ENCODE results near the gene MAN2B2. TPM values are rescaled to one million over a fixed set of nuclear protein-coding genes. Genes with fewer than 3 reads are reported as not detected.
"Not testable (repeated sequence)": the region's sequence is repeated elsewhere in the genome, so short reads cannot be mapped to it uniquely, and the experiment has no call there.

Gene MAN2B2
- total RNA-seq, 2 experiments from 2014 or later, result 36.1 to 36.7 TPM

DNA sequence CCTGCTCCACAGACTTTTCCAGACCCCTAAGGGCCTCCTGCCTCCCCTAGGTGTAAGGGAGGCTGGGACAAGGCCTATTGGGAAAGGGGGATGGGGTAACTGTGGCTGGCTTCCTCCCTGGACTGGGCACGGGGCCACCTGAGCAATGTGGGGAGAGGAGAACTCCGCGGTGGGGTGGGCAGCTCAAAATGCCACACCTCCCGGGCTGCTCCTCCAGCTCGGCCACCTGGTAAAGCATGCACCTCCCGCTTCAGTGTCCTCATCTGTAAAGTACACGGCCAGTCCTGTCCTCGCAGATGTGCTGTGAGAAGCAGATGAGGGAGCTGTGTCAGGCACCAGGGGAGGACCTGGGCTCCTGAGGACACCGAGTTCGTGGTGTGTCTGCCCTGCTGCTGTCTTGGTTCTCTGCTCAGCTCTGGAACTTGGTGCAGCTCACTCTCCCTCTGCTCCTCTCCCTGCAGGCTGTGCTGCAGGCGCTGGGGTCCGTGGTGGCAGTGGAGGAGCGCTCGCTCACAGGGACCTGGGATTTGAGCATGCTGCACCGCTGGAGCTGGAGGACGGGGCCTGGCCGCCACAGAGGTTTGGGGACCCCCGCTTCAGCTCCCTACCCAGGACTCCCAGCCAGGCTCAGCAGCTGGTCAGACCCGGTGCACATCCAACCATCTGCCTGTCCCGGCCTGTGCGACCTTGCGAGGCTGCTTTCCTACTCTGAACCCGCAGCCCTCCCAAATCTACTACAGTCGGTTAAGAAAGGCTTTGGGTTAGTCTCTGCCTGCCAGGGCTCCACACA lies 44.7 kb downstream of the MAN2B2 start:
- H3K4me3 Mint-ChIP-seq, result no peak overlapping the region
- H3K27ac Mint-ChIP-seq, result no peak overlapping the region
- ChIA-PET POLR2A (no interaction called here), CTCF (interaction anchor here (0.6 to 1.1 kb wide), 3 partner anchors 28 to 124 kb away, joined by 3 read pairs; no protein-coding TSS in a partner anchor)
- no peaks in the 10 kb centered on the region for H3K27me3 Mint-ChIP-seq
- H3K4me1 Mint-ChIP-seq, result no peaks in the 10 kb centered on the region
- H3K9me3 Mint-ChIP-seq, result no peaks in the 10 kb centered on the region
- peaks cover 27% of the 10 kb centered on the region for H3K36me3 Mint-ChIP-seq (ENCODE audit: low read depth)
- no peak for DNase-seq

DNA sequence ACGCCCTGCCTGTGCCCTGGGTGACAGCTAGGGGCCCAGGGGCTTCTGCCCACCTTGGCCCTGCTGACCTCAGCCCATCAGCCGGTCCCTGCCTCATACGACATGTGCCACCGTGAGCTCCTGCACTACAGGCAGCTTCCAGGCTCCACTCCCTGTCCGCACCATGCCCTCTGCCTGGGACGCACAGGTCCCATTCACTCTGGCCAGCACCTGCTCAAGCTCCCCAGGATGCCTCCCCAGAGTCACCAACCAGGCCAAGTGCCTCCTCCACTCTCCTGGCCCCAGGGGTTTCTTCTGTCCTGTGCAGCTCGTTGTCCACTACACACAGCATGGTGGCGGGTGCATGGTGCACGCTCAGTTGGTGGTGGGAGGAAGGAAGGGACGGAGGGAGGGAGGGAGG lies 45.3 kb downstream of the MAN2B2 start:
- ChIA-PET POLR2A (no interaction called here), CTCF (interaction anchor here (1.1 kb wide), 1 partner anchor 27 kb away, joined by 3 read pairs; no protein-coding TSS in a partner anchor)
- no peaks in the 10 kb centered on the region for H3K4me1 Mint-ChIP-seq
- no peak for DNase-seq
- peaks cover 24% of the 10 kb centered on the region for H3K36me3 Mint-ChIP-seq (ENCODE audit: low read depth)
- H3K27ac Mint-ChIP-seq, result no peak overlapping the region
- no peak overlapping the region for H3K4me3 Mint-ChIP-seq
- no peaks in the 10 kb centered on the region for H3K9me3 Mint-ChIP-seq
- no peaks in the 10 kb centered on the region for H3K27me3 Mint-ChIP-seq

DNA sequence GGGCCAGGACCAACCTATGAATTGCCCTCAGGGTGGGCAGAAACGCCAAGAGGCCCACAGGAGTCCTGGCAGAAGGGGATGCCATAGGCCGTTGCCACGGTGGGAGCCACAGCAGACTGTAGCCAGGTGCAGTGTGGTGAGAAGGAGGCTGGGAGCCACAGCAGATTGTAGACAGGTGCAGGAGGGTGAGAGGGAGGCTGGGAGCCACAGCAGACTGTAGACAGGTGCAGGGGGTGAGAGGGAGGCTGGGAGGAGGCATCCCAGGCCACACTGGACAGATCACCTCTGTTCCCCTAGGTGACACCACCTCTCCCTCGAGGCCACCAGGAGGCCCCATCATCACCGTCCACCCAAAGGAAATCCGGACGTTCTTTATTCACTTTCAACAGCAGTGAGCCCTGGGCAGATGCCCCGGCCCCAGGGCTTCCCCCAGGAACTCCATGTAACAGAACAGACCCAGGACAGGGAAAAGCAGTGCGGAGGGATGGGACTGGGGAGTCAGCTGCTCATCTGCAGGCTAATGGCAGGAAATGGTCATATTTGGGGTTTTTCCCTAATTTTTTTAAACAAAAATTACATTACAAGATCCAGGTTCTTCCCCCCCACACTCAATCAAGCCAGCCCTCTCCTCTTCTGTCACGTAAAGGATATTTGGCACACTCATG lies 46.0 kb downstream of the MAN2B2 start:
- ChIA-PET POLR2A (no interaction called here), CTCF (interaction anchor here (1.1 kb wide), 1 partner anchor 26 kb away, joined by 3 read pairs; no protein-coding TSS in a partner anchor)
- no peak overlapping the region for H3K4me3 Mint-ChIP-seq
- DNase-seq, result no peak
- no peak overlapping the region for H3K27ac Mint-ChIP-seq
- H3K36me3 Mint-ChIP-seq (ENCODE audit: low read depth), result peaks cover 21% of the 10 kb centered on the region
- no peaks in the 10 kb centered on the region for H3K4me1 Mint-ChIP-seq
- H3K9me3 Mint-ChIP-seq, result no peaks in the 10 kb centered on the region
- no peaks in the 10 kb centered on the region for H3K27me3 Mint-ChIP-seq

DNA sequence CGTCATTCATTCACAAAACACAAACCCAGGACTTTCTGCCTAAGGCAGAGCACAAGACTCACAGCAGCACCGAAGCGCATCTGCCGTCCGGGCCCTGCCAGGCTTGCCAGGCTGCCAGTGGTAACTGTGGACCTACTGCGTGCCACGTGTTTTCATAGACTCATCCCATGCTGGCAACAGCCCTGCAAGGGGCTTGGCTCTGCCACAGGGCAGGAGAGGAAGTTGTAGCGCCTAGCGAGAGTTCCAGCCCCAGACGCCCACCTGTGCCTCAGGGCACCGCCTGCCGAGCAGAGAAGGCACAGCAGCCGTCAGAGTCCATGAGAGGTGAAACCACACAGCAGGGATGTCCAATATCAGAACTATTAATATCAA lies 46.6 kb downstream of the MAN2B2 start:
- POLR2A ChIA-PET, result no interaction called here
- peaks cover 16% of the 10 kb centered on the region for H3K36me3 Mint-ChIP-seq (ENCODE audit: low read depth)
- H3K4me3 Mint-ChIP-seq, result no peak overlapping the region
- DNase-seq, result no peak
- no peak overlapping the region for H3K27ac Mint-ChIP-seq
- no peaks in the 10 kb centered on the region for H3K27me3 Mint-ChIP-seq
- no peaks in the 10 kb centered on the region for H3K9me3 Mint-ChIP-seq
- H3K4me1 Mint-ChIP-seq, result no peaks in the 10 kb centered on the region
- CTCF ChIA-PET, result no interaction called here

DNA sequence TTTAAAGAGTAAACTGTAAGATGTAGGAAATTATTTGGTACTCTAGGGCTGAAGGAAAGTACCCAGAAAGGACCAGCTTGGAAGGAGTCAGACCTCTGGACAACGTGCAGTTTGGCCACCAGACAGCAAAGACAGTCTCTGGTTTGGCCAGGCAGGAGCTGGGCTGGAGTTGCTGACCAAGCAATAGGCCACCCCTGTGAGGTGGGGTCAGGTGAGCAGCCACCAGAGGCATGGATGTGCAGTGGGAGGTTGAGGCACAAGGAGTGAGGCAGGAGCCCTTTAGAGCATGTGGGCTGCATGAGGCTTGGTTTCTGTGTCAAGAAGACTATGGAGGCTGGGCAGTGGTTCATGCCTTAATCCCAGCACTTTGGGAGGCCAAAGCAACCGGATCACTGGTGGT lies 47.8 kb downstream of the MAN2B2 start:
- DNase-seq, result no peak
- Mint-ChIP-seq H3K36me3 (ENCODE audit: low read depth) (peaks cover 6% of the 10 kb centered on the region), H3K27ac (no peak overlapping the region), H3K4me3 (no peak overlapping the region), H3K9me3 (no peaks in the 10 kb centered on the region), H3K27me3 (no peaks in the 10 kb centered on the region), H3K4me1 (no peaks in the 10 kb centered on the region)
- POLR2A ChIA-PET, result interaction anchor here (0.6 kb wide), 1 partner anchor 165 kb away, joined by 5 read pairs; no protein-coding TSS in a partner anchor
- CTCF ChIA-PET, result no interaction called here

DNA sequence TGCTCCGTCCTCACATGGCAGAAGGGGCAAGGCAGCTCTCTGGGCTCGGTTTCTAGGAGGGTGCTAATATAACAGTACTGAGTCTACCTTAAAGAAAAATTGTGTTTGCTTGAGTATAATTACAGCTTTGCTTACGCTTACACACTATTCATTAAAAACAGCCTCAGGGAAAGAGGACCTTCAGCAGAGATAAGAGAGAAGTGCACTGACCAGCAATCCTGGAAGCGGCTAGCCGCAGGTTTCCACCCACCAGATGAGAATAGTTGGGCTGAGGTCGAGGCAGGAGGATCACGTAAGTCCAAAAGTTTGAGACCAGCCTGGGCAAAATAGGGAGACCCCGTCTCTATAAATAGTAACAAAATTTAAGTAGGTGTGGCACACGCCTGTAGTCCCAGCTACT lies 50.3 kb downstream of the MAN2B2 start:
- ChIA-PET POLR2A (no interaction called here), CTCF (interaction anchor here (1.5 kb wide), 1 partner anchor 10 kb away, joined by 3 read pairs; no protein-coding TSS in a partner anchor)
- H3K36me3 Mint-ChIP-seq (ENCODE audit: low read depth), result no peaks in the 10 kb centered on the region
- H3K9me3 Mint-ChIP-seq, result no peaks in the 10 kb centered on the region
- no peak for DNase-seq
- no peak overlapping the region for H3K4me3 Mint-ChIP-seq
- no peaks in the 10 kb centered on the region for H3K4me1 Mint-ChIP-seq
- no peak overlapping the region for H3K27ac Mint-ChIP-seq
- H3K27me3 Mint-ChIP-seq, result no peaks in the 10 kb centered on the region

DNA sequence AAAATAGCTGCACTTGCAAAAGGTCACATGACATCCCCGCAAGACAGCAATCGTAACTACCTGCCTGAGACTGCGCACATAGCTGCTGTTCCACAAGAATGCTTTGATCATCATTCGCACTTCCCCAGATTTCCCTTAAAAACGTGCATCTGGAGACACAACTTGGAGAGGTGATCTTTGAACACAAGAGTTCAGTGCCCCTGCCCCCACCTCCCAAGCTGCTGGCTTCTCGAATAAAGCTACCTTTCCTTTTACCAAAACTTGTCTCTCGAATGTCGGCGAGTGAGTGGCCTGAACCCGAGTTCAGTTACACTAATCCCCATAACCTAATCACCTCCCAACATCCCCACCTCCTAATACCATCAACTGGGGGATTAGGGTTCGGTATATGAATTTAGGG lies 51.1 kb downstream of the MAN2B2 start:
- DNase-seq, result no peak
- Mint-ChIP-seq H3K4me3 (no peak overlapping the region), H3K27ac (no peak overlapping the region), H3K4me1 (no peaks in the 10 kb centered on the region), H3K27me3 (no peaks in the 10 kb centered on the region), H3K36me3 (ENCODE audit: low read depth) (no peaks in the 10 kb centered on the region), H3K9me3 (no peaks in the 10 kb centered on the region)
- CTCF ChIA-PET, result interaction anchor here (1.5 kb wide), 1 partner anchor 11 kb away, joined by 3 read pairs; no protein-coding TSS in a partner anchor
- POLR2A ChIA-PET, result interaction anchor here (0.6 kb wide), 2 partner anchors 36 to 479 kb away, joined by 5 to 9 read pairs; no protein-coding TSS in a partner anchor

DNA sequence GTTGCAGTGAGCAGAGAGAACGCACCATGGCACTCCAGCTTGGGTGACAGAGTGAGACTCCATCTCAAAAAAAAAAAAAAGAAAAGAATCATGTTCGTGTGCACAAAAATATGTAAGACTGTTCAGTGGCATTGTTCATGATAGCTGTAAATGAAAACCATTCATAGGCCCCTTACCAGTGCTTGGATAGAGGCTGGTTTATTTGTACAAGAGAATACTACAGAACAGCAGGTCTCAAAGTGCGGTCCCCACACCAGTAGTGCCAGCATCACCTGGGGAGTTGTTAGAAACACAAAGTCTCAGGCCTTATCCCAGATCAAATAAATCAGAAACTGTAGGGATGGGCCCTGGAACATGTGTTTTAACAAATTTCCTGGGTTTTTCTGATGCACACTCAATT lies 52.8 kb downstream of the MAN2B2 start:
- H3K4me1 Mint-ChIP-seq, result no peaks in the 10 kb centered on the region
- H3K27me3 Mint-ChIP-seq, result no peaks in the 10 kb centered on the region
- H3K9me3 Mint-ChIP-seq, result no peaks in the 10 kb centered on the region
- no peaks in the 10 kb centered on the region for H3K36me3 Mint-ChIP-seq (ENCODE audit: low read depth)
- ChIA-PET POLR2A (no interaction called here), CTCF (no interaction called here)
- no peak for DNase-seq
- H3K4me3 Mint-ChIP-seq, result no peak overlapping the region
- no peak overlapping the region for H3K27ac Mint-ChIP-seq

DNA sequence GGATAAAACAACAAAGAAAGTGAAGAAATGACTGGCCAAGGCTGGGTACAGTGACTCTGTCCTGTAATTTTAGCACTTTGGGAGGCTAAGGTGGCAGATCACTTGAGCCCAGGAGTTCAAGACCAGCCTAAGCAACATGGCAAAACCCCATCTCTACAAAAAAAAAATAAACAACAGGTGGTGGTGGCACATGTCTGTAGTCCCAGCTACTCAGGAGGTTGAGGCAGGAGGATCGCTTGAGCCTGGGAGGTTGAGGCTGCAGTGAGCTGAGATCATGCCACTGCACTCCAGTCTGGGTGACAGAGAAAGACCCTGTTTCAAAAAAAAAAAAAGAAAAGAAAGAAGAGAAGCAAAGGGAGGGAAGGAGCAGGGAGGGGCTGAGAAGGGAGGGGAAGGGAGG lies 53.5 kb downstream of the MAN2B2 start:
- H3K4me3 Mint-ChIP-seq; H3K9me3 Mint-ChIP-seq; POLR2A ChIA-PET; H3K4me1 Mint-ChIP-seq; DNase-seq; H3K36me3 Mint-ChIP-seq (ENCODE audit: low read depth); CTCF ChIA-PET; H3K27ac Mint-ChIP-seq; H3K27me3 Mint-ChIP-seq: not testable (repeated sequence)

DNA sequence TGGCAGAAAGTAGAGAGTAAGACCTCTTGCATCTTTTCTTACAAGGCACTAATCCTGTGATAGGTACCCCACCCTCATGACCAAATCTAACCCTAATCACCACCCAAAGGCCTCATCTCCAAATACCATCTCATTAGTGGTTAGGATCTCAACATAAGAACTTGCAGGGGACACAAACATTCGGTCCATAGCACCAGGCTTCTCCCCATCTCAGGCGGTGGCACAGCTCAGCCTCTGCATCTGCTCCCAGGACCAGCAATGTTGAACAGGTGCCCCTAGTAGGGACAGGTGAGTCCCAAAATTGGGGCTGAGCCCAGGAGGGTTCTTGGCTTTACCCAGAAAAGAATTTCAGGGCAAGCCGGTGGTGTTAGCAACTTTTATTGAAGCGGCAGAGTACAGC lies 57.1 kb downstream of the MAN2B2 start:
- CTCF ChIA-PET, result interaction anchor here (1.5 kb wide), 1 partner anchor 68 kb away, joined by 3 read pairs; no protein-coding TSS in a partner anchor
- Mint-ChIP-seq H3K4me3 (no peak overlapping the region), H3K36me3 (ENCODE audit: low read depth) (no peaks in the 10 kb centered on the region), H3K9me3 (no peaks in the 10 kb centered on the region), H3K27me3 (no peaks in the 10 kb centered on the region), H3K27ac (no peak overlapping the region), H3K4me1 (peaks cover 8% of the 10 kb centered on the region)
- no peak for DNase-seq
- POLR2A ChIA-PET, result no interaction called here

DNA sequence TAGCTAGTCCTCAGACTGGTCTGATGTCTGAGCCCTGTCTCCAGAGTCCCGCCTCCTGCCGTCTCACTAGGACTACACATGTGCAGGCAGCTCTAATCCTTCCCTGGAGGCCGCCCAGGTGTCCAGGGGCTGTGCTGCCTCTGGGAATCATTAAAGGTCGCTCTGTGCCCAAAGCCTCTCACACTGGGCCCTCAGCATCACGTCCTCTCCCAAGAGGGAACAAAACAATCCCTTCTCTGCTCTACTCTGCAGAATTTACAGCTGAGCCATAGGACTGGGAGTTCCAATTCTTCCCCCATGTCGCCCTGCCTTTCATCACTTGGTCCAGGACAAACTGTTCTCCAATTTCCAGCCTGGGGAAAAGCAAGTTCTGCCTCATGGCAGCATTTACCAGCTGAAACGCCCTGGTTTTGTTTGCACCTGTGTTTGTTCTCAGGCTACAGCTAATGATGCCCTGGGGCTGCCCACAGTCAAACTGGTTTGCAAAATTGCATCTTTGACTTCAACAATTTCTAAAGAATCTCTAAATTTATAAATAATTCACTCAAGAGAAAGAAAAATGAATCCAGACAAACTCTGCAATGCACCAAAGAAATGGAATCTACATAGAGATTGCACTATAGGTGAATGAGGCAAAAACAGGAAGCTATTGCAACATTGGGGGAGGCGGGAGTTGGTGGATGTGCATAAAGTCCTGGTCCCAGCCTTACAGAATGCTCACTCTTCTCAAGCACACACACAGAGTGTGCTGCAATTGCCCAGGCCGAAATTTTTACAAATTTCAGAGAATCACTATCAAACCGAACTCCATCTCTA lies 58.3 kb downstream of the MAN2B2 start:
- H3K36me3 Mint-ChIP-seq (ENCODE audit: low read depth), result no peaks in the 10 kb centered on the region
- H3K4me3 Mint-ChIP-seq, result no peak overlapping the region
- H3K4me1 Mint-ChIP-seq, result peaks cover 8% of the 10 kb centered on the region
- ChIA-PET CTCF (interaction anchor here (1.0 kb wide), 1 partner anchor 24 kb away, joined by 3 read pairs; no protein-coding TSS in a partner anchor), POLR2A (no interaction called here)
- H3K27ac Mint-ChIP-seq, result no peak overlapping the region
- DNase-seq, result no peak
- no peaks in the 10 kb centered on the region for H3K27me3 Mint-ChIP-seq
- no peaks in the 10 kb centered on the region for H3K9me3 Mint-ChIP-seq

DNA sequence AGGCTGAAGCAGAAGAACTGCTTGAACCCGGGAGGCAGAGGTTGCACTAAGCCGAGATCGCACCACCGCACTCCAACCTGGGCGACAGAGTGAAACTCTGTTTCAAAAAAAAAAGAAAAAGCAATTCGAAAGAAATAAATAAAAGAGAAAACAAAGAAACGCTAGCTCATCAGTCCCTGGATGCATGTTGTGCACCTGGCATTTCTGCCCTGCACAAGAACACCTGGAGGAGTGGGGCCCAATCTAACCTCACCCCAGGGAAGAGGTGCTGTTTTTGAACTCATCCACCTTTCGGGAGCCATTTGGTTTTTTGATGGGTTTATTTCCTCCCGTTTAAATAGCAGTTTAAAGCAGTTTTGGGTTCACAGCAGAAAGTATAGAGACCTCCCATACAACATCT lies 59.8 kb downstream of the MAN2B2 start:
- H3K4me3 Mint-ChIP-seq, result no peak overlapping the region
- H3K4me1 Mint-ChIP-seq, result peaks cover 10% of the 10 kb centered on the region
- no peak for DNase-seq
- no peaks in the 10 kb centered on the region for H3K27me3 Mint-ChIP-seq
- ChIA-PET POLR2A (no interaction called here), CTCF (no interaction called here)
- H3K9me3 Mint-ChIP-seq, result no peaks in the 10 kb centered on the region
- H3K36me3 Mint-ChIP-seq (ENCODE audit: low read depth), result no peaks in the 10 kb centered on the region
- H3K27ac Mint-ChIP-seq, result no peak overlapping the region
